ENCODE measurements around the gene IL6.

DNA sequence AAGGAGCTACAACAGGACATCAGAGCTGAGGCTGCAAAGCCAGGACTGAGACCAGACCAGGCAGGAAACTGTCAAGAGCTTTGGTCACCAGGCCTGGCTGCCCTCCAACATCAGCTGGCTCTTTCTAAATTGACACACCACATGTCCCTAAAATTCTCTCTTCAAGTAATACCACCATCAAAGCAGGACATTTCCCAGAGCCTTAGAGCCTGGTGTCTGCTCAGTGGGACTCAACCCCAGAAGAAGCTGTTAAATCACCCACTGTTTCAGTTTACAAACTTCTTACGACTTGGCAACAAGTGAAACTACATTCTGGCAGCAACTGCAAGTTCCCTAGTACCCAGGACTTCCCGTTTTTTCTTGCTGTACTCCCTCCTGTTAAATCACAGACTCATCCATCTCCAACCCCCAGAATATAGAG lies 3.8 kb upstream of the IL6 start:
- TF ChIP-seq EZH2 (IDR thresholded peaks at IDR 0.05; ENCODE audit: low read length) = no peak
- TF ChIP-seq, protein P1, sequence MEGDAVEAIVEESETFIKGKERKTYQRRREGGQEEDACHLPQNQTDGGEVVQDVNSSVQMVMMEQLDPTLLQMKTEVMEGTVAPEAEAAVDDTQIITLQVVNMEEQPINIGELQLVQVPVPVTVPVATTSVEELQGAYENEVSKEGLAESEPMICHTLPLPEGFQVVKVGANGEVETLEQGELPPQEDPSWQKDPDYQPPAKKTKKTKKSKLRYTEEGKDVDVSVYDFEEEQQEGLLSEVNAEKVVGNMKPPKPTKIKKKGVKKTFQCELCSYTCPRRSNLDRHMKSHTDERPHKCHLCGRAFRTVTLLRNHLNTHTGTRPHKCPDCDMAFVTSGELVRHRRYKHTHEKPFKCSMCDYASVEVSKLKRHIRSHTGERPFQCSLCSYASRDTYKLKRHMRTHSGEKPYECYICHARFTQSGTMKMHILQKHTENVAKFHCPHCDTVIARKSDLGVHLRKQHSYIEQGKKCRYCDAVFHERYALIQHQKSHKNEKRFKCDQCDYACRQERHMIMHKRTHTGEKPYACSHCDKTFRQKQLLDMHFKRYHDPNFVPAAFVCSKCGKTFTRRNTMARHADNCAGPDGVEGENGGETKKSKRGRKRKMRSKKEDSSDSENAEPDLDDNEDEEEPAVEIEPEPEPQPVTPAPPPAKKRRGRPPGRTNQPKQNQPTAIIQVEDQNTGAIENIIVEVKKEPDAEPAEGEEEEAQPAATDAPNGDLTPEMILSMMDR (optimal IDR thresholded peaks at IDR 0.05 in 1 of 3, IDR thresholded peaks at IDR 0.05 in 1 of 3, conservative IDR thresholded peaks at IDR 0.05 in 1 of 3; ENCODE audit: extremely low read depth in 1 of 3, insufficient read depth in 2 of 3, low read length in 3 of 3) = no peak

Measured in keratinocyte (primary cell).